Kidney (tissue), 14 donors: Measurements from ENCODE around the gene FAM240B. TPM values are rescaled to one million over a fixed set of nuclear protein-coding genes. Genes with fewer than 3 reads are reported as not detected.

Experiments used
- DNase-seq, 5 donors: peaks; one replicate each; pipeline ENCODE4 v3.0.0-alpha.2; 2013 to 2020
- FAIRE-seq: peaks from 2 replicates; lab custom pipeline; 2012; peaks lifted over from hg19 to GRCh38; lab: Jason Lieb, UNC
- H3K27ac ChIP-seq, 2 donors: one replicate each; pipeline ENCODE4 v1.7.0; 2013; ENCODE audit warnings: low read depth in 2 of 2, low read length in 2 of 2, inconsistent platforms in 1 of 2
- H3K27me3 ChIP-seq: one replicate; pipeline ENCODE4 v1.7.1; 2013; ENCODE audit warnings: low read length, inconsistent platforms; ENCODE audit not compliant: control insufficient read depth, insufficient read depth
- H3K36me3 ChIP-seq, 3 donors: one replicate each; pipeline versions ENCODE4 v1.7.0 to v1.7.1; 2013; ENCODE audit warnings: low read length in 3 of 3, control low read depth in 1 of 3, inconsistent platforms in 1 of 3; ENCODE audit not compliant: insufficient read depth in 3 of 3, control insufficient read depth in 2 of 3
- H3K4me1 ChIP-seq, 3 donors: one replicate each; pipeline versions ENCODE4 v1.7.0 to v1.7.1; 2013; ENCODE audit warnings: low read length in 3 of 3, inconsistent platforms in 1 of 3, low read depth in 1 of 3; ENCODE audit not compliant: control insufficient read depth in 2 of 3, insufficient read depth in 2 of 3
- H3K4me3 ChIP-seq, 3 donors: one replicate each; pipeline versions ENCODE4 v1.7.0 to v1.8.1; 2013; ENCODE audit warnings: low read length in 3 of 3, control low read depth in 1 of 3, inconsistent platforms in 1 of 3
- H3K9ac ChIP-seq, 3 donors: one replicate each; pipeline versions ENCODE4 v1.7.0 to v1.7.1; 2013; ENCODE audit warnings: low read length in 3 of 3, control low read depth in 1 of 3, inconsistent platforms in 1 of 3
- H3K9me3 ChIP-seq, 3 donors: one replicate each; pipeline versions ENCODE4 v1.7.0 to v1.7.1; 2013; ENCODE audit warnings: low read length in 3 of 3, control low read depth in 1 of 3, inconsistent platforms in 1 of 3; ENCODE audit not compliant: control insufficient read depth in 2 of 3, insufficient read depth in 1 of 3
- CTCF ChIP-seq: IDR thresholded peaks from 3 replicates; pipeline ENCODE4 v1.5.1; 2012; ENCODE audit warnings: mild to moderate bottlenecking, moderate library complexity, borderline replicate concordance; ENCODE audit not compliant: insufficient read depth; ENCODE audit errors: extremely low read depth
- intact Hi-C: fragments of 100-400 bp; cut with DNase I; formaldehyde crosslinking; loops from one replicate; pipeline ENCODE4 v1.11.1; 2022
- polyA plus RNA-seq: library from polyadenylated mRNA; stranded (reverse); fragments of 350-450 nt; fragmentation: Illumina TruSeq; extraction: RNeasy Lipid Tissue Mini Kit (QIAGEN cat#74804); gene quantifications from one replicate; pipeline ENCODE4 v1.2.3, GENCODE V29; 2014; ENCODE audit warnings: low read depth, low replicate concordance; ENCODE audit not compliant: insufficient read depth
- total RNA-seq: library from RNA; stranded (reverse); fragmentation: NEBNext Ultra II Directional; extraction: Animal tissue kit (Norgen Biotek cat#: 25700); gene quantifications from one replicate; pipeline ENCODE4 v1.2.1, GENCODE V29; 2021
- donor health status: control.
- donor health status: control.
- donor health status: control.
- donor health status: control.
- donor health status: control.
- donor health status: DM: yes; HTN: yes; CAD: no.
- donor health status: Normal renal cell carcinoma (clear cell type).

Gene FAM240B
- total and polyA plus RNA-seq, 2 donors from 2014 or later, result not detected

GRCh38 chr9:38747067-38747466 lies 27.1 kb upstream of the FAM240B start:
- no peak overlapping the region for H3K27ac ChIP-seq
- no peak overlapping the region for H3K4me3 ChIP-seq
- FAIRE-seq (no peak), DNase-seq (no peak)
- no peak overlapping the region for H3K9ac ChIP-seq
- no peaks in the 10 kb centered on the region for H3K4me1 ChIP-seq
- no peaks in the 10 kb centered on the region for H3K9me3 ChIP-seq
- no peaks in the 10 kb centered on the region for H3K27me3 ChIP-seq
- intact Hi-C loops, result no loop called here
- no peak for TF ChIP-seq CTCF
- H3K36me3 ChIP-seq, result no peaks in the 10 kb centered on the region

GRCh38 chr9:38746303-38746702 lies 26.4 kb upstream of the FAM240B start:
- Histone ChIP-seq H3K36me3 (no peaks in the 10 kb centered on the region), H3K9ac (no peak overlapping the region), H3K4me3 (no peak overlapping the region), H3K4me1 (no peaks in the 10 kb centered on the region), H3K9me3 (no peaks in the 10 kb centered on the region), H3K27ac (no peak overlapping the region), H3K27me3 (no peaks in the 10 kb centered on the region)
- no peak for FAIRE-seq
- intact Hi-C loops, result no loop called here
- no peak for DNase-seq
- no peak for TF ChIP-seq CTCF

- Histone ChIP-seq H3K36me3 (no peaks in the 10 kb centered on the region), H3K4me1 (no peaks in the 10 kb centered on the region), H3K27ac (no peak overlapping the region), H3K9me3 (no peaks in the 10 kb centered on the region), H3K27me3 (no peaks in the 10 kb centered on the region), H3K9ac (no peak overlapping the region), H3K4me3 (no peak overlapping the region)
- DNase-seq, result no peak
- TF ChIP-seq CTCF, result no peak
- intact Hi-C loops, result no loop called here
- no peak for FAIRE-seq
These were observed 24.6 kb upstream of the FAM240B start for GRCh38 chr9:38744484-38744883.

- DNase-seq, result peak in 3 of 5 donors; percentile 48 to 61 (median 59)
- intact Hi-C loops, result no loop called here
- no peak for FAIRE-seq
- H3K36me3 ChIP-seq, result no peaks in the 10 kb centered on the region
- no peak overlapping the region for H3K4me3 ChIP-seq
- H3K27me3 ChIP-seq, result no peaks in the 10 kb centered on the region
- H3K4me1 ChIP-seq, result no peaks in the 10 kb centered on the region
- no peak overlapping the region for H3K9ac ChIP-seq
- no peak overlapping the region for H3K27ac ChIP-seq
- no peak for TF ChIP-seq CTCF
- no peaks in the 10 kb centered on the region for H3K9me3 ChIP-seq
These were observed 17.3 kb upstream of the FAM240B start for GRCh38 chr9:38737246-38737645.
